Sciatic nerve (tissue), 2 donors: ENCODE data around the gene PDCD1LG2. TPM values are rescaled to one million over a fixed set of nuclear protein-coding genes. Genes with fewer than 3 reads are reported as not detected.

Source experiments
- ATAC-seq: fragments of 200-7000 bp; cut with Tn5 transposase; one replicate; pipeline ENCODE4 v1.9.1; 2020; ENCODE audit warnings: mild to moderate bottlenecking, moderate library complexity
- DNase-seq: peaks from one replicate; pipeline ENCODE4 v3.0.0-alpha.2; 2020; ENCODE audit warnings: low spot score
- intact Hi-C: fragments of 100-400 bp; cut with DNase I; formaldehyde crosslinking; loops from one replicate; pipeline ENCODE4 v1.14.2; 2022
- total RNA-seq: library from RNA; stranded (reverse); fragmentation: NEBNext Ultra II Directional; extraction: Animal tissue kit (Norgen Biotek cat#: 25700); gene quantifications from one replicate; pipeline ENCODE4 v1.2.1, GENCODE V29; 2021
- donor health status: DM: no; HTN: no; CAD: no.
- donor health status: DM: no; HTN: no; CAD: no.

The PDCD1LG2 gene
- total RNA-seq, 1 donor from 2014 or later, result 3.0 TPM

- ATAC-seq (peak; percentile 87), DNase-seq (no peak)
- intact Hi-C loops, result no loop called here
Measured at GRCh38 chr9:5582835-5583195, 72.5 kb downstream of the PDCD1LG2 start.

- DNase-seq (no peak), ATAC-seq (no peak)
- intact Hi-C loops, result no loop called here
Measured at GRCh38 chr9:5586391-5586802, 76.1 kb downstream of the PDCD1LG2 start.

- DNase-seq (no peak), ATAC-seq (no peak)
- intact Hi-C loops, result no loop called here
Measured at GRCh38 chr9:5587024-5587423, 76.7 kb downstream of the PDCD1LG2 start.

GRCh38 chr9:5592231-5592630 is 81.9 kb downstream of the PDCD1LG2 start:
- ATAC-seq (no peak), DNase-seq (no peak)
- intact Hi-C loops, result no loop called here

GRCh38 chr9:5592904-5593303 is 82.6 kb downstream of the PDCD1LG2 start:
- intact Hi-C loops, result no loop called here
- ATAC-seq, result no peak
- DNase-seq, result no peak

GRCh38 chr9:5593904-5594303 is 83.6 kb downstream of the PDCD1LG2 start:
- ATAC-seq (no peak), DNase-seq (no peak)
- intact Hi-C loops, result no loop called here

GRCh38 chr9:5596173-5596572 is 85.8 kb downstream of the PDCD1LG2 start:
- no peak for ATAC-seq
- intact Hi-C loops, result no loop called here
- no peak for DNase-seq

- DNase-seq (no peak), ATAC-seq (peak; percentile 75)
- intact Hi-C loops, result no loop called here
Measured at GRCh38 chr9:5608298-5609225, 98.2 kb downstream of the PDCD1LG2 start.

GRCh38 chr9:5609226-5609596 is 98.9 kb downstream of the PDCD1LG2 start:
- DNase-seq (no peak), ATAC-seq (no peak)
- intact Hi-C loops, result no loop called here

- intact Hi-C loops, result no loop called here
- no peak for ATAC-seq
- DNase-seq, result no peak
Measured at GRCh38 chr9:5610491-5610890, 100.2 kb downstream of the PDCD1LG2 start.

- intact Hi-C loops, result no loop called here
- ATAC-seq, result peak; percentile 29
- no peak for DNase-seq
Measured at GRCh38 chr9:5611321-5612184, 101.2 kb downstream of the PDCD1LG2 start.

- intact Hi-C loops, result no loop called here
- no peak for DNase-seq
- ATAC-seq, result peak; percentile 49
Measured at GRCh38 chr9:5612185-5612530, 101.8 kb downstream of the PDCD1LG2 start.

- ATAC-seq (no peak), DNase-seq (no peak)
- intact Hi-C loops, result no loop called here
Measured at GRCh38 chr9:5614192-5614591, 103.9 kb downstream of the PDCD1LG2 start.

- ATAC-seq (no peak), DNase-seq (no peak)
- intact Hi-C loops, result no loop called here
Measured at GRCh38 chr9:5614985-5615384, 104.7 kb downstream of the PDCD1LG2 start.

GRCh38 chr9:5617749-5618148 is 107.4 kb downstream of the PDCD1LG2 start:
- DNase-seq, result no peak
- intact Hi-C loops, result no loop called here
- no peak for ATAC-seq

GRCh38 chr9:5620494-5620893 is 110.2 kb downstream of the PDCD1LG2 start:
- DNase-seq (no peak), ATAC-seq (no peak)
- intact Hi-C loops, result no loop called here
